WTC11 (cell line): ENCODE data around the gene FBXW9. TPM values are rescaled to one million over a fixed set of nuclear protein-coding genes. Genes with fewer than 3 reads are reported as not detected.

Experiments
- ATAC-seq: fragments of 200-7000 bp; cut with Tn5 transposase; 2 replicates; pipeline ENCODE4 v1.10.0; 2021; ENCODE audit warnings: mild to moderate bottlenecking, moderate library complexity
- CTCF ChIA-PET: fragments of 300-600 bp; sonication (Branson Sonifier 250); formaldehyde crosslinking; loops from one replicate; lab custom pipeline; 2021; ENCODE audit warnings: antibody characterized with exemption; lab: Charles Lee
- POLR2A ChIA-PET: fragments of 350-600 bp; sonication (Branson Sonifier 250); formaldehyde crosslinking; loops from one replicate; lab custom pipeline; 2021; ENCODE audit warnings: antibody characterized with exemption; lab: Charles Lee
- DNase-seq: peaks from one replicate; pipeline ENCODE4 v3.0.0; 2021; ENCODE audit warnings: low spot score
- H3K27ac Mint-ChIP-seq: 2 replicates; pipeline ENCODE4 v1.8.0; 2021; ENCODE audit warnings: mixed read lengths
- H3K27me3 Mint-ChIP-seq: 2 replicates; pipeline ENCODE4 v1.8.0; 2021; ENCODE audit warnings: low read depth, mild to moderate bottlenecking, moderate library complexity, mixed read lengths
- H3K36me3 Mint-ChIP-seq: 2 replicates; pipeline ENCODE4 v1.8.0; 2021; ENCODE audit warnings: mixed read lengths
- H3K4me1 Mint-ChIP-seq: 2 replicates; pipeline ENCODE4 v1.8.0; 2022; ENCODE audit warnings: mixed read lengths
- H3K4me3 Mint-ChIP-seq: 2 replicates; pipeline ENCODE4 v1.8.0; 2021; ENCODE audit warnings: mild to moderate bottlenecking, moderate library complexity, mixed read lengths
- H3K9me3 Mint-ChIP-seq: 2 replicates; pipeline ENCODE4 v1.8.0; 2021; ENCODE audit warnings: mixed read lengths
- AR ChIP-seq: fragments of 250-450 bp; sonication (Bioruptor Pico); IDR thresholded peaks from 2 replicates; pipeline ENCODE4 v1.9.0; 2021; ENCODE audit warnings: mild to moderate bottlenecking
- CREM ChIP-seq: sonication (generic); formaldehyde crosslinking; IDR thresholded peaks from 2 replicates; pipeline ENCODE4 v1.8.1; 2022; ENCODE audit warnings: mild to moderate bottlenecking, missing genetic modification reagents, moderate library complexity
- E2F5 ChIP-seq: sonication (generic); formaldehyde crosslinking; IDR thresholded peaks from 2 replicates; pipeline ENCODE4 v1.8.1; 2022; ENCODE audit warnings: mild to moderate bottlenecking, moderate library complexity, missing genetic modification reagents
- ELF4 ChIP-seq: sonication (generic); formaldehyde crosslinking; IDR thresholded peaks from 2 replicates; pipeline ENCODE4 v1.8.1; 2022; ENCODE audit warnings: low read depth, mild to moderate bottlenecking, moderate library complexity, missing genetic modification reagents
- ERG ChIP-seq: fragments of 250-450 bp; sonication (Bioruptor Pico); IDR thresholded peaks from 2 replicates; pipeline ENCODE4 v1.8.0; 2021; ENCODE audit warnings: mild to moderate bottlenecking
- ESRRA ChIP-seq: sonication (generic); formaldehyde crosslinking; IDR thresholded peaks from 2 replicates; pipeline ENCODE4 v1.8.1; 2022; ENCODE audit warnings: mild to moderate bottlenecking, missing genetic modification reagents, borderline replicate concordance
- FOXK1 ChIP-seq: sonication (generic); formaldehyde crosslinking; IDR thresholded peaks from 2 replicates; pipeline ENCODE4 v1.8.0; 2022; ENCODE audit warnings: mild to moderate bottlenecking, moderate library complexity, missing genetic modification reagents
- FOXP1 ChIP-seq: sonication (generic); formaldehyde crosslinking; IDR thresholded peaks from 2 replicates; pipeline ENCODE4 v1.8.0; 2022; ENCODE audit warnings: missing genetic modification reagents, mild to moderate bottlenecking, moderate library complexity, borderline replicate concordance
- KAT7 ChIP-seq: sonication (generic); formaldehyde crosslinking; IDR thresholded peaks from 2 replicates; pipeline ENCODE4 v1.8.1; 2023; ENCODE audit warnings: missing genetic modification reagents, mild to moderate bottlenecking, borderline replicate concordance
- OVOL2 ChIP-seq: fragments of 250-450 bp; sonication (Bioruptor Pico); IDR thresholded peaks from 2 replicates; pipeline ENCODE4 v1.9.0; 2021; ENCODE audit warnings: mild to moderate bottlenecking, borderline replicate concordance
- PRDM15 ChIP-seq: sonication (generic); formaldehyde crosslinking; IDR thresholded peaks from 2 replicates; pipeline ENCODE4 v1.8.0; 2022; ENCODE audit warnings: missing genetic modification reagents
- PREB ChIP-seq: sonication (generic); formaldehyde crosslinking; IDR thresholded peaks from 2 replicates; pipeline ENCODE4 v1.8.1; 2022; ENCODE audit warnings: mild to moderate bottlenecking, missing genetic modification reagents, moderate library complexity, borderline replicate concordance
- SOX15 ChIP-seq: fragments of 250-450 bp; sonication (Bioruptor Pico); IDR thresholded peaks from 2 replicates; pipeline ENCODE4 v1.9.0; 2021; ENCODE audit warnings: mild to moderate bottlenecking
- ZNF219 ChIP-seq: sonication (generic); formaldehyde crosslinking; IDR thresholded peaks from 2 replicates; pipeline ENCODE4 v1.8.0; 2023; ENCODE audit warnings: missing genetic modification reagents, mild to moderate bottlenecking, borderline replicate concordance
- ZNF232 ChIP-seq: sonication (generic); formaldehyde crosslinking; IDR thresholded peaks from 2 replicates; pipeline ENCODE4 v1.8.0; 2022; ENCODE audit warnings: mild to moderate bottlenecking, missing genetic modification reagents
- total RNA-seq: library from RNA; stranded (reverse); gene quantifications from 3 replicates; pipeline ENCODE4 v1.2.3, GENCODE V29; 2021

The FBXW9 gene
- total RNA-seq, 1 experiment from 2014 or later, result 15.2 TPM

- Mint-ChIP-seq H3K9me3 (no peaks in the 10 kb centered on the region), H3K4me1 (peaks cover 21% of the 10 kb centered on the region), H3K27ac (peak overlapping the region; percentile 98), H3K36me3 (peaks cover 16% of the 10 kb centered on the region), H3K27me3 (no peaks in the 10 kb centered on the region), H3K4me3 (peak overlapping the region; percentile 95)
- DNase-seq (peak; percentile 79), ATAC-seq (peak; percentile 61)
- TF ChIP-seq E2F5 (no peak), ZNF219 (CRISPR knock-in tag) (no peak), ELF4 (CRISPR knock-in tag) (no peak), FOXK1 (CRISPR knock-in tag) (no peak), ERG (CRISPR knock-in tag) (no peak), ZNF232 (no peak), CREM (CRISPR knock-in tag) (no peak), SOX15 (no peak)
- CTCF ChIA-PET, result interaction anchor here (0.7 to 4.4 kb wide), 11 partner anchors 19 to 163 kb away, joined by 3 to 35 read pairs (median 5); no protein-coding TSS in a partner anchor
- POLR2A ChIA-PET, result interaction anchor here (0.6 to 5.4 kb wide), 6 partner anchors 14 to 56 kb away, joined by 4 to 44 read pairs (median 5); partner anchors contain the start of genes DHPS, GET3 and TRIR
Observed at GRCh38 chr19:12721656-12722565, 25.5 kb upstream of the FBXW9 start.

GRCh38 chr19:12720851-12721655 lies 24.6 kb upstream of the FBXW9 start:
- DNase-seq (peak; percentile 26), ATAC-seq (no peak)
- H3K4me3 Mint-ChIP-seq, result peak overlapping the region; percentile 95
- POLR2A ChIA-PET, result interaction anchor here (0.9 to 5.4 kb wide), 2 partner anchors 15 to 29 kb away, joined by 5 to 44 read pairs; partner anchors contain the start of genes GET3 and TRIR
- TF ChIP-seq OVOL2 (CRISPR knock-in tag) (no peak), PRDM15 (CRISPR knock-in tag) (peak; percentile 13; the same call in 1 of the 2 replicates), FOXP1 (0 out of 2 replicates have a peak, but pooled peaks have one; percentile 19)
- H3K27me3 Mint-ChIP-seq, result no peaks in the 10 kb centered on the region
- peaks cover 21% of the 10 kb centered on the region for H3K36me3 Mint-ChIP-seq
- CTCF ChIA-PET, result interaction anchor here (0.5 to 4.4 kb wide), 6 partner anchors 37 to 164 kb away, joined by 4 to 35 read pairs (median 8); no protein-coding TSS in a partner anchor
- H3K27ac Mint-ChIP-seq, result peak overlapping the region; percentile 98
- H3K4me1 Mint-ChIP-seq, result peaks cover 16% of the 10 kb centered on the region
- H3K9me3 Mint-ChIP-seq, result no peaks in the 10 kb centered on the region

GRCh38 chr19:12720296-12720695 lies 23.9 kb upstream of the FBXW9 start:
- ChIA-PET CTCF (interaction anchor here (3.2 kb wide), 1 partner anchor 165 kb away, joined by 12 read pairs; no protein-coding TSS in a partner anchor), POLR2A (no interaction called here)
- Mint-ChIP-seq H3K36me3 (peaks cover 25% of the 10 kb centered on the region), H3K9me3 (no peaks in the 10 kb centered on the region), H3K27ac (peak overlapping the region; percentile 48), H3K27me3 (no peaks in the 10 kb centered on the region), H3K4me3 (peak overlapping the region; percentile 79), H3K4me1 (peaks cover 16% of the 10 kb centered on the region)
- TF ChIP-seq PREB (CRISPR knock-in tag) (no peak), ESRRA (CRISPR knock-in tag) (no peak), AR (CRISPR knock-in tag) (no peak), KAT7 (CRISPR knock-in tag) (no peak)
- ATAC-seq, result no peak
- DNase-seq, result no peak
